AG08395 (cell line): ENCODE results near the gene UBN1.

Experiments
- DNase-seq: peaks from one replicate; pipeline ENCODE4 v3.0.0; 2012; ENCODE audit warnings: mixed read lengths, low spot score

The UBN1 gene

DNA sequence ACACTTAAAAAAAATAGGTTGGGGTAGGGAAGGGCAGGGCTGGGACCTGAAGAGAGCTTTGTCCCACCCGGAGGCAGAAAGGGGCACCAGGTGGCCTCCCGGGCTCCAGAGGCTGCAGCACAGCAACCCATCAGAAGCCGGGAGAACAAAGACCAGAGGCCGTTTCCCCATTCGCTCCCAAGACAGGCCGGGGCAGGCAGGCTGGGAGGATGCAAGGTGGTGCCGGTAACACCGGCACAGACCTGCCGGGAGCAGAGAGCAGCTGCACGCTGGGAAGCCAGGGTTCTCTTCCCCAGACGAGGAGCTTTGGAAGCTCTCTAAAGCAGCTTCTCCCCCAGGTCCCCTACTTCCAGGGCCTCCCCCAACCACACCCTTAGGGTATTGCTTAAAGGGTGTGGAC is 84.1 kb downstream of the UBN1 start:
- DNase-seq: no peak
